Right lobe of liver (tissue), 4 donors: ENCODE measurements around the gene SCYGR4.

Experiments used
- POLR2A ChIP-seq: fragments of 450-650 bp; IDR thresholded peaks from one replicate; pipeline ENCODE4 v1.6.1; 2017; ENCODE audit warnings: antibody characterized with exemption, mild to moderate bottlenecking
- TF ChIP-seq, protein P1 (sequence below), 4 donors: fragments of 200-600 bp in 3 of 4; fragments of 450-650 bp in 1 of 4; IDR thresholded peaks; one replicate each; pipeline versions ENCODE4 v1.5.1 to v1.8.0; 2016 to 2022; ENCODE audit warnings: antibody characterized with exemption in 4 of 4, mild to moderate bottlenecking in 2 of 4
- donor health status: DM: no; HTN: no; CAD: no.
- donor health status: DM: no; HTN: no; CAD: no.
- donor health status: DM: no; HTN: yes; CAD: no.

DNA sequence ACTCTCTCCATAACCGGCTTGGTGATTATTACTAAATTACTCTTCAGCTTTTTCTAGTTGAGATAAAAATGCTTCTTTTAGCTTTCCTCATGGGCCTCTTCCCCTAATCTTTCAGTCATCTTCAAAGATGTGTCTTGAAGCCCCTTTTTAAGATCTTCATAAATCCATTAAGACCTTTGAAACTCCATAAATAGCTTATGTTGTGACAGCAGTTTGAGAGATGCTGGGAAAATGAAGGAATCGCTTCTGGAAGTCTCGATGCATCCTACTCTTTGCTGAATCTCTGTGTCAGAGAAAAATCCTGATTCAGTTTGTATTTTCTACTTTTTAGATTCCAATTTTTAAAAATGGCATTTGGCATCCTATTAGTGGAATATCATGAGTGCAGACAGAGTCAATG is 13.0 kb downstream of the SCYGR4 start:
- TF ChIP-seq, protein P1, sequence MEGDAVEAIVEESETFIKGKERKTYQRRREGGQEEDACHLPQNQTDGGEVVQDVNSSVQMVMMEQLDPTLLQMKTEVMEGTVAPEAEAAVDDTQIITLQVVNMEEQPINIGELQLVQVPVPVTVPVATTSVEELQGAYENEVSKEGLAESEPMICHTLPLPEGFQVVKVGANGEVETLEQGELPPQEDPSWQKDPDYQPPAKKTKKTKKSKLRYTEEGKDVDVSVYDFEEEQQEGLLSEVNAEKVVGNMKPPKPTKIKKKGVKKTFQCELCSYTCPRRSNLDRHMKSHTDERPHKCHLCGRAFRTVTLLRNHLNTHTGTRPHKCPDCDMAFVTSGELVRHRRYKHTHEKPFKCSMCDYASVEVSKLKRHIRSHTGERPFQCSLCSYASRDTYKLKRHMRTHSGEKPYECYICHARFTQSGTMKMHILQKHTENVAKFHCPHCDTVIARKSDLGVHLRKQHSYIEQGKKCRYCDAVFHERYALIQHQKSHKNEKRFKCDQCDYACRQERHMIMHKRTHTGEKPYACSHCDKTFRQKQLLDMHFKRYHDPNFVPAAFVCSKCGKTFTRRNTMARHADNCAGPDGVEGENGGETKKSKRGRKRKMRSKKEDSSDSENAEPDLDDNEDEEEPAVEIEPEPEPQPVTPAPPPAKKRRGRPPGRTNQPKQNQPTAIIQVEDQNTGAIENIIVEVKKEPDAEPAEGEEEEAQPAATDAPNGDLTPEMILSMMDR (IDR thresholded peaks at IDR 0.05), result no peak
- TF ChIP-seq POLR2A, result no peak
